SK-N-MC (cell line): ENCODE data around the gene ULK4.
"Not testable (repeated sequence)": the region's sequence is repeated elsewhere in the genome, so short reads cannot be mapped to it uniquely, and the experiment has no call there.

Experiments
- DNase-seq: peaks from one replicate; pipeline ENCODE4 v3.0.0-alpha.2; 2011; ENCODE audit warnings: low read depth, low spot score
- H3K27ac ChIP-seq: fragments of 200-600 bp; sonication (generic); 2 replicates; pipeline ENCODE4 v1.5.1; 2016; ENCODE audit warnings: mixed run types
- H3K36me3 ChIP-seq: fragments of 200-600 bp; sonication (generic); 2 replicates; pipeline ENCODE4 v1.6.1; 2017; ENCODE audit warnings: antibody characterized with exemption, low read length, mixed read lengths; ENCODE audit not compliant: insufficient read depth
- H3K4me3 ChIP-seq: fragments of 200-600 bp; sonication (generic); 2 replicates; pipeline ENCODE4 v1.5.1; 2016
- H3K9ac ChIP-seq: fragments of 200-600 bp; sonication (generic); 2 replicates; pipeline ENCODE4 v1.8.0; 2017; ENCODE audit warnings: mixed run types, mixed read lengths; ENCODE audit not compliant: insufficient read length
- H3K9me3 ChIP-seq: fragments of 200-600 bp; sonication (generic); 2 replicates; pipeline ENCODE4 v1.6.1; 2017; ENCODE audit warnings: low read depth, mild to moderate bottlenecking, antibody characterized with exemption, low read length, moderate library complexity, mixed read lengths
- EZH2 ChIP-seq: fragments of 200-600 bp; sonication (generic); IDR thresholded peaks from one replicate; pipeline ENCODE4 v1.6.1; 2017; ENCODE audit warnings: antibody characterized with exemption
- FOXP2 ChIP-seq: optimal IDR thresholded peaks from 2 replicates; pipeline ENCODE3; 2011; ENCODE audit warnings: mild to moderate bottlenecking, moderate library complexity; ENCODE audit not compliant: insufficient read depth; ENCODE audit errors: extremely low read length, control extremely low read depth
- POLR2AphosphoS5 ChIP-seq: IDR thresholded peaks from 2 replicates; pipeline ENCODE4 v1.6.1; 2012; ENCODE audit warnings: mild to moderate bottlenecking, low read depth, low read length, borderline replicate concordance

The ULK4 gene

DNA sequence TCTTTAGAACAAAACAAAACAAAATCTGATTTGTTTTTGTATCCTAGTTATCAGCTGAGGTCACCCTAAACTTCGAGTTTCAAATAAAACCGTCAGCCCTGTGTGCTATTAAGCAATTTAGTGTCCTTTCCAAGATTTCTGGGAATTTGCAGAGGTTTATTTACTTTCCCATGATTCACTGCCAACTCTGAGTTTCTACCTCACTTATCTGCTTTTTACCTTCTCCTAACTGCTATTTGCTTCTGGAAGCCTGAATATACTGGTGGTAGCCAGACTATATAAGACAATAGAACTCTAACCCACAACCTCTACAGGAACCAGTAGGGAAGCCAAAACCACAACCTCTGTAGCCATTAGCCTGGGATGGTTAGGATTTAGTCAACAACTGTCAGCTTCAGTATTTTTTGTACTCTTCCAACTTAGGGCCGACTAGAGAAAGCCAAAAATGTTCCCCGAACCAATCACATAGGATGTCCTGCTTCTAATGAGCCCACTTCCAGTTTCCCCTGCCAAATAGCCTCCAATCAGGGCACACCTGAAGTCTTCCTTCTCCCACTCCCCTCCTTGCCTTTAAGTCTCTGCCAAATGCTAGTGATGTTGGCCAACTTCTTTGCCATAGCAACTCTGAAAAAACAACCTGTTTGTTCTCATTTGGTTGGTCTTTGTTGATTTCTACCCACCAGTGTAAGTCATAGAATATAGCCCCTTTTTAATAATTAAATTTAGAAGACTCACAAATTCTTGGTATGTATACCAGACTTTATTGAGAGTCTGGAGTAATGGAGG lies 273.1 kb downstream of the ULK4 start:
- Histone ChIP-seq H3K9ac (no peak overlapping the region), H3K9me3 (no peaks in the 10 kb centered on the region), H3K4me3 (no peak overlapping the region), H3K27ac (no peak overlapping the region), H3K36me3 (no peaks in the 10 kb centered on the region)
- no peak for TF ChIP-seq FOXP2
- TF ChIP-seq POLR2AphosphoS5, result no peak
- no peak for TF ChIP-seq EZH2
- DNase-seq, result no peak

DNA sequence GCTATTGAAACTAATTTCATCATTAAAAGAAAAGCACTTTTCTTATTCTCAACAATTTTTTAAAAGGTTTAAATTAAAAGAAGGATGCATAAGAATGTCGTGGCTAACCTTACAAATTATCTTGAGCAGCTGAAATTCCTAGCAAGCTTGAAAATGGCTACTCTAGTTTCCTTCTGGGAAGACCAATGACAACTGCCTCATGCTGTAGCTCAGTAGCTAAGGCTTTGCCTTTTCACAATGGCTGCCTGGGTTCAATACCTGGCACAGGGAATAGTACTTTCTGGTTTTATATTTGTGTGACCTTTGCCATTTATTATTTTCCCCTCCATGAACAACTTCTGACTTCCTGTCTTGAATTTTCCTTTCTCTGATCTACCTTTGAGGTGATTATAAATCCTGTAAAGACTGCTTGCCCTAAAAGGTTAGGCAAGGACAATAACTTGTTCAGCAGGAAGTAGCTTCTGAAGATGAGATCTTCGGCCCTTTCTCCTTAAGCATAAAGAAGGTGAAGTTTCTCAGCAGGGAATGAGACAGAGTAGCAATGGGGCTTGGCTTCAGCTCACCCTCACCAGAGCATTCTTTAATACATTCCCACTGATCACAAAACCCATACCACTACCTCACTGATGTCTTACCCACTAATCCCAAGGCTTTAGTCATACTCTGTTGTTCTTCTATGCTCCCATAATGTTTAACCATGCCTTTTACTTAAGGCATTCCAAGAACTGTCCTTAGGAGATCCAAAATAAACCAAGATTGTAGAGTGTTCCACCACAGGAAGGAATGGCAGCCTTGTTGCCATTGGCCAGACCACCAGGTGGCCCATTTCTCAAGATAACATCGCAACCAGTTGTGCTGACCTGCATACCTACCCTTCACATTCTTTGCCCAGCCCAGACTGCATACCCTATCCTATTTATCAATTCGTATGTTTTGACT lies 276.8 kb downstream of the ULK4 start:
- Histone ChIP-seq H3K27ac (no peak overlapping the region), H3K9ac (no peak overlapping the region), H3K36me3 (no peaks in the 10 kb centered on the region), H3K9me3 (no peaks in the 10 kb centered on the region), H3K4me3 (no peak overlapping the region)
- TF ChIP-seq FOXP2 (no peak), POLR2AphosphoS5 (no peak), EZH2 (no peak)
- DNase-seq, result no peak

- H3K4me3 ChIP-seq, result no peak overlapping the region
- DNase-seq, result no peak
- H3K27ac ChIP-seq, result no peak overlapping the region
- H3K36me3 ChIP-seq, result no peaks in the 10 kb centered on the region
- no peak for TF ChIP-seq POLR2AphosphoS5
- no peak for TF ChIP-seq EZH2
- TF ChIP-seq FOXP2, result no peak
- H3K9ac ChIP-seq, result no peak overlapping the region
- no peaks in the 10 kb centered on the region for H3K9me3 ChIP-seq
Observed at GRCh38 chr3:41683666-41684350, 278.1 kb downstream of the ULK4 start.

GRCh38 chr3:41682996-41683395 lies 278.9 kb downstream of the ULK4 start:
- H3K36me3 ChIP-seq, result no peaks in the 10 kb centered on the region
- H3K9ac ChIP-seq, result no peak overlapping the region
- no peak for DNase-seq
- H3K4me3 ChIP-seq, result no peak overlapping the region
- H3K27ac ChIP-seq, result no peak overlapping the region
- no peaks in the 10 kb centered on the region for H3K9me3 ChIP-seq
- no peak for TF ChIP-seq POLR2AphosphoS5
- TF ChIP-seq FOXP2, result no peak

- DNase-seq, result no peak
- TF ChIP-seq POLR2AphosphoS5 (no peak), EZH2 (no peak), FOXP2 (no peak)
- H3K27ac ChIP-seq, result peak overlapping the region; percentile 89
- H3K36me3 ChIP-seq, result no peaks in the 10 kb centered on the region
- H3K9ac ChIP-seq, result no peak overlapping the region
- no peaks in the 10 kb centered on the region for H3K9me3 ChIP-seq
- no peak overlapping the region for H3K4me3 ChIP-seq
Observed at GRCh38 chr3:41682382-41682781, 279.5 kb downstream of the ULK4 start.

GRCh38 chr3:41681479-41681878 lies 280.4 kb downstream of the ULK4 start:
- peak; percentile 82 for DNase-seq
- Histone ChIP-seq H3K27ac (peak overlapping the region; percentile 89), H3K36me3 (no peaks in the 10 kb centered on the region), H3K9me3 (no peaks in the 10 kb centered on the region), H3K4me3 (peak overlapping the region; percentile 64), H3K9ac (peak overlapping the region; percentile 45)
- TF ChIP-seq FOXP2, result peak; percentile 44
- TF ChIP-seq EZH2, result no peak
- peak; percentile 20; the same call in 1 of the 2 replicates for TF ChIP-seq POLR2AphosphoS5

GRCh38 chr3:41679374-41679773 lies 282.5 kb downstream of the ULK4 start:
- Histone ChIP-seq H3K27ac (peak overlapping the region; percentile 30), H3K4me3 (peak overlapping the region; percentile 2; the same call in 1 of the 2 replicates), H3K9me3 (no peaks in the 10 kb centered on the region), H3K36me3 (no peaks in the 10 kb centered on the region), H3K9ac (no peak overlapping the region)
- DNase-seq, result peak; percentile 20
- no peak for TF ChIP-seq EZH2
- no peak for TF ChIP-seq POLR2AphosphoS5
- TF ChIP-seq FOXP2, result no peak

- not testable (repeated sequence) for H3K36me3 ChIP-seq, H3K9me3 ChIP-seq, DNase-seq, H3K4me3 ChIP-seq, H3K27ac ChIP-seq, H3K9ac ChIP-seq
Observed at GRCh38 chr3:41675102-41675501, 286.8 kb downstream of the ULK4 start.
